Thoracic aorta (tissue), 2 donors: Measurements from ENCODE around the gene CSF1R. TPM values are rescaled to one million over a fixed set of nuclear protein-coding genes. Genes with fewer than 3 reads are reported as not detected.

Experiments
- ATAC-seq: fragments of 150-250 bp; one replicate; pipeline ENCODE4 v1.8.0; 2017; ENCODE audit warnings: low read depth; ENCODE audit not compliant: insufficient number of reproducible peaks, low FRiP score
- DNase-seq: peaks from one replicate; pipeline ENCODE4 v3.0.0-alpha.2; 2020; ENCODE audit warnings: low spot score
- H3K27ac ChIP-seq, 2 donors: fragments of 200-600 bp; sonication (generic); 1 replicate in 1 of 2; 2 replicates in 1 of 2; pipeline ENCODE4 v1.5.1; 2016; ENCODE audit warnings: mild to moderate bottlenecking in 2 of 2, moderate library complexity in 2 of 2
- H3K27me3 ChIP-seq: fragments of 200-600 bp; sonication (generic); replicated peaks from 2 replicates; pipeline ENCODE4 v1.6.0; 2016; ENCODE audit warnings: mild to moderate bottlenecking; ENCODE audit not compliant: insufficient read depth
- H3K36me3 ChIP-seq: fragments of 200-600 bp; sonication (generic); one replicate; pipeline ENCODE4 v1.5.1; 2016
- H3K4me1 ChIP-seq, 2 donors: fragments of 200-600 bp; sonication (generic); 1 replicate in 1 of 2; 2 replicates in 1 of 2; pipeline versions ENCODE4 v1.5.1 to v1.6.0; 2016; ENCODE audit warnings: low read depth in 2 of 2, mild to moderate bottlenecking in 1 of 2; ENCODE audit not compliant: control insufficient read depth in 1 of 2
- H3K4me3 ChIP-seq: fragments of 200-600 bp; sonication (generic); 2 replicates; pipeline ENCODE4 v1.5.1; 2016; ENCODE audit warnings: mild to moderate bottlenecking
- H3K9me3 ChIP-seq: fragments of 200-600 bp; sonication (generic); 2 replicates; pipeline ENCODE4 v1.5.1; 2016
- total RNA-seq, 2 donors: library from RNA; depleted of rRNA; stranded (reverse); fragments of >200 nt; gene quantifications; one replicate each; pipeline versions ENCODE4 v1.1.0 to v1.2.3, GENCODE V29; 2016
- TF ChIP-seq, protein P1 (sequence below): fragments of 200-600 bp; sonication (generic); IDR thresholded peaks from one replicate; pipeline ENCODE4 v1.5.1; 2019; ENCODE audit warnings: antibody characterized with exemption

CSF1R gene
- total RNA-seq, 2 donors from 2014 or later = 76.3 to 98.6 TPM

DNA sequence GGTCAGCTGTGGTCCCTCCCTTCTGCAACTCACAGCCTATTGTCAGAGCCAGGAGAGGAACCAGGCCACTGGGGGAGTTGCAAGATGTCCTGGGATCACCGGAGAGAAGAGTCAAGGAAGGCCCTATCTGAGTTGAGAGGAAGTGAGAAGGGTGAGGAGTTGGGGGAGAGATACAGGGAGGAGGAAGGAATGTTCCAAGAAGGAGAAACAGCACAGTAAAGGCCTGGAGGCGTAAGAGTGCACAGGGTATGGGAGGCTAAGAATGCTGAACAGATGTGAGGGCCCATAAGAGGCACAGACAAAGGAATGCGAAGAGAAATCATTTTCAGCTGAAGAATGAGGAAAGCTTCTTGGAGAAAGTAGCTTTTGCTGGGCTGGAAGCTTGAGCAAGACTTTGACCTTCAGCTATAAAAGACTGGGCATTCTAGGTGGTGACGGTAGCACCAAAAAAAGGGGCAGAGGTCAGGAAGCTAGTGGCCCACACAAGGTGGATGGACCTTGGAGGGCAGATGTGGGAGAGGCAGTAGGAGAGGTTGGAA lies 21.6 kb upstream of the CSF1R start:
- Histone ChIP-seq H3K36me3 (no peaks in the 10 kb centered on the region), H3K27me3 (no peaks in the 10 kb centered on the region), H3K9me3 (no peaks in the 10 kb centered on the region), H3K4me3 (no peak overlapping the region), H3K4me1 (peaks cover 7 to 8% of the 10 kb centered on the region in 2 donors), H3K27ac (no peak overlapping the region)
- TF ChIP-seq, protein P1, sequence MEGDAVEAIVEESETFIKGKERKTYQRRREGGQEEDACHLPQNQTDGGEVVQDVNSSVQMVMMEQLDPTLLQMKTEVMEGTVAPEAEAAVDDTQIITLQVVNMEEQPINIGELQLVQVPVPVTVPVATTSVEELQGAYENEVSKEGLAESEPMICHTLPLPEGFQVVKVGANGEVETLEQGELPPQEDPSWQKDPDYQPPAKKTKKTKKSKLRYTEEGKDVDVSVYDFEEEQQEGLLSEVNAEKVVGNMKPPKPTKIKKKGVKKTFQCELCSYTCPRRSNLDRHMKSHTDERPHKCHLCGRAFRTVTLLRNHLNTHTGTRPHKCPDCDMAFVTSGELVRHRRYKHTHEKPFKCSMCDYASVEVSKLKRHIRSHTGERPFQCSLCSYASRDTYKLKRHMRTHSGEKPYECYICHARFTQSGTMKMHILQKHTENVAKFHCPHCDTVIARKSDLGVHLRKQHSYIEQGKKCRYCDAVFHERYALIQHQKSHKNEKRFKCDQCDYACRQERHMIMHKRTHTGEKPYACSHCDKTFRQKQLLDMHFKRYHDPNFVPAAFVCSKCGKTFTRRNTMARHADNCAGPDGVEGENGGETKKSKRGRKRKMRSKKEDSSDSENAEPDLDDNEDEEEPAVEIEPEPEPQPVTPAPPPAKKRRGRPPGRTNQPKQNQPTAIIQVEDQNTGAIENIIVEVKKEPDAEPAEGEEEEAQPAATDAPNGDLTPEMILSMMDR = no peak
- ATAC-seq (no peak), DNase-seq (no peak)

DNA sequence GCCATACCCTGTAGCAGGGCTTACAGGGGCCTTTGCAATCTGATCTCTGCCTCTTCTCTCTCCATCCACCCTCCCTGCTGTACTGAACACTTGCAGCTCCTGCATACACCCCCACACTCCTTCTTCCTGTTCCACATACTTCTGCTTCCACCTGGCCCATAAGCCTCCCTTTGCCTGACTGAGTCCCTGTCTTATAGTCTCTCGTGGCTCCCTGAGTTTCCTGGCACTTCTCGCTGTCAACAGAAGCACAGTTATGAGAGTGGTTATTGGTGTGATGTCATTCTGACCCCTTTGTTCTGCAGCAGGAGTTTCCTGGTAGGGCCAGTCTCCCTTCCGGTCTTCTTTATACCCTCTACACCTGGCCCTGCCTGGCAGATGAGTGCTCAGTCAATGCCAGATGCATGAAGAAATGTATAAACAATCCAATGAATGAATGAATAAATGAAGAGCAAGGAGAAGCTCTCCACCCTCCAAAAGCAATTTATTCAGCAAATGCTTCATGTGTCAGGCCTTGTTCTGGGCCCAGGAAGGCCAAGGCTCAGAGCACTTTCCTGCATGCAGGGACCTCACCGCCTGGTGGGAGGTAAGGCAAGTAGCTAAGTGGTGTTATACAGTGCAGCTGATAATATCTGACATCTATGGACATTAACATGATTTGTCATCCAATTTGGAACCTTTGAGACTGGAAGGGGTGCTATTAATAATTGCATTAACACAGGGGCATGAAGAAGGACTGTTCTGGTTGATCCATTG lies 20.5 kb upstream of the CSF1R start:
- Histone ChIP-seq H3K4me3 (no peak overlapping the region), H3K4me1 (no peaks in the 10 kb centered on the region), H3K27me3 (no peaks in the 10 kb centered on the region), H3K36me3 (no peaks in the 10 kb centered on the region), H3K9me3 (no peaks in the 10 kb centered on the region), H3K27ac (no peak overlapping the region)
- DNase-seq = no peak
- ATAC-seq = no peak
- TF ChIP-seq, protein P1 = no peak

DNA sequence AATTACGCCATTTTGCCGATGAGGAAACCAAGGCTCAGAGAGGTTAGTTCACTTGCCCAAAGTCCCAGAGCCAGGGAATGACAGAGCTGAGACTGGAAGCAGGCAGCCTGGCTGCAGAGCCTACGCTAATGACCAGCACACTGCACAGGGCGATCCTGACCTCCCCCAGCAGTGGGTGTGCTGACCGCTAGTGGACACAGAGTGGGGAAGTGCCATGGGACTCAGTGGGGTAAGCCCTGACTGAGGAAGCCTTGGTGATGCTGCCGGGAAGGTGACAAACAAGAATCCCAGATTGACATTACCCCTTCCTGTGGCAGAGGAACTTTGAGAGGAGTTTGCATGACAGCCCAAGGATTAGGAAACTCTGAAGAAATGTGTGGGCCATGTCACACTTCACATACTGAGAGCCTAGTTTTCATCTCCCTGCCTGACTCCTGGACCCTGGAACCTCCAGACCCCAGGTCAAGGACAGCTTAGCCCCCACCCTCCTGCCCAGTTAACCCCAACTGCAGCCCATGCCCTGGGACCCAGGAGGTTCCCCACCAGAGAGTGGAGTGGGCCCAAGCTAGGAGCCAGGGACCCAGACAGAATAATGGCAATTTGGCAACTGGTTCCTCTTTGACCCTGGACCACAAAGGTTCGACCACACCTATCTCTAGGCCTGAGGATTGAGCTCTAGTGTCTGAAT lies 19.7 kb upstream of the CSF1R start:
- Histone ChIP-seq H3K36me3 (no peaks in the 10 kb centered on the region), H3K9me3 (no peaks in the 10 kb centered on the region), H3K4me1 (no peaks in the 10 kb centered on the region), H3K27me3 (no peaks in the 10 kb centered on the region), H3K4me3 (no peak overlapping the region), H3K27ac (no peak overlapping the region)
- no peak for DNase-seq
- ATAC-seq = no peak
- TF ChIP-seq, protein P1 = no peak

DNA sequence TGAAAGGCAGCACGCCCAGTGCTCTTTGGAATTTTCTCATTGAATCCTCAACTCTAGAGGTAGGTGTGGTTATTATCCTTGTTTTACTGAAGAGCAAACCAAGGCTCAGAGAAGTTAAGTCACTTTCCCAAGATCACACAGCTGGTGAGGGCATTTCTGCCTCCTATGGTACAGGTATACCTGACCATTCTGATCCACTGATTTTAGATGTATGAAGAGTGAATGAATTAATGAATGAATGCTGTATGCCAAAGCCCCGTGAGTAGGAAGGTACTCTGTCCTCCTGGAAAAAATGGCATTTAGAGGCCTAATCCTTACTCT lies 18.2 kb upstream of the CSF1R start:
- DNase-seq (no peak), ATAC-seq (no peak)
- H3K4me3 ChIP-seq = no peak overlapping the region
- H3K27ac ChIP-seq = no peak overlapping the region
- H3K9me3 ChIP-seq = no peaks in the 10 kb centered on the region
- H3K4me1 ChIP-seq = no peaks in the 10 kb centered on the region
- H3K27me3 ChIP-seq = no peaks in the 10 kb centered on the region
- no peaks in the 10 kb centered on the region for H3K36me3 ChIP-seq
- TF ChIP-seq, protein P1 = no peak

DNA sequence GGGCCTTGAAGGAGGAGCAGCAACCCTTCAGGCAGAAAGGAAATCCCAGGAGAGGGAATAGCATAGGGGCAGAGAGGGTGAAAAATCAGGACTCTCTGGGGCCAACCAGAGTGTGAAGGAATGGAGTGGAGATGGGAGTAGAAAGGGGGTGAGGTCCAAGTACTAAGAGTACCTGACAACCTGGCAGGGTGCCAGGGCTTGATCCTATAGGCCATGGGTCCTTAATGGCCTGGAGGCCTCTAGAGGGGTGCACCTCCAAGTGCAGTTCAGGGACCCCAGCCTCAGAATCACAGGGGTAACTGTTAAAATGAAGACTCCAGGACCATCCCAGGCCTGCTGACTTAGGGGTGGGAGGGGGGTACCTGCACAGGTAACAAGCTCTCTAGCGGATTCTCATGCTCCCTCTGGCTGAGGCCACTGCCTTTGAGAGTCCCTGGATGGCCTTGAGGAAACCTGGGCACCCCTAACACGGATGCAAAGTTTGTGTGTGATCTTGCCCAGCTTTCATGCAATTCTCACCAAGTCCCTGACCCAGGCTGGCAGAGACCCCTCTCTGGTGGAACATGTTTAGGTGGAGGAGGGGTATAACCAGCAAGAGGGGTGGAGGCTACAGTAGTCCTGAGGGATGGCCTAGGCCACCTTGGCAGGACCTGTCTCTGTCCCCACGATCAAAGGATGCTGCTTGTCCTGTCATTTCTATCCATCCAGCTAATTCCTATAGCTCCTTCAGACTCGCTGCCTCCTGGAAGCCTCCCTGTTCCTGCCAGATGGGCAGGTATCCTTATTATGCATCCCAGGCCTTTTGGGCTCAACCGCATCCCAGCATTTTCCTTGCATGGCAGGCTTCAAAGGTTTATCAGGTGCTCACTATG lies 17.6 kb upstream of the CSF1R start:
- no peaks in the 10 kb centered on the region for H3K4me1 ChIP-seq
- no peaks in the 10 kb centered on the region for H3K36me3 ChIP-seq
- no peak overlapping the region for H3K4me3 ChIP-seq
- TF ChIP-seq, protein P1 = no peak
- no peaks in the 10 kb centered on the region for H3K27me3 ChIP-seq
- no peak overlapping the region for H3K27ac ChIP-seq
- H3K9me3 ChIP-seq = no peaks in the 10 kb centered on the region
- DNase-seq (no peak), ATAC-seq (no peak)
